HepG2 (cell line): ENCODE measurements around the gene AMZ1. TPM values are rescaled to one million over a fixed set of nuclear protein-coding genes. Genes with fewer than 3 reads are reported as not detected.

Experiments used
- ATAC-seq: fragments of 200-7000 bp; cut with Tn5 transposase; 3 replicates; pipeline ENCODE4 v1.9.1; 2020; ENCODE audit warnings: mild to moderate bottlenecking, moderate library complexity
- BruUV-seq: library from RNA; stranded (reverse); fragments of 400-500 nt; replicated peaks from 2 replicates; lab custom pipeline; 2021; lab: Mats Ljungman, UMichigan
- CTCF ChIA-PET: fragments of 300-600 bp; formaldehyde crosslinking; extraction: SDS; loops from one replicate; lab custom pipeline; 2021; ENCODE audit warnings: low total read pairs, inconsistent platforms, low intra/inter-chr PET ratio; lab: Yijun Ruan, JAX
- POLR2A ChIA-PET: fragments of 350-600 bp; sonication (Branson Sonifier 250); formaldehyde crosslinking; loops from one replicate; lab custom pipeline; 2020; ENCODE audit warnings: antibody characterized with exemption, inconsistent platforms; lab: Yijun Ruan, JAX
- DNase-seq: peaks from one replicate; pipeline ENCODE4 v3.0.0-alpha.2; 2015; ENCODE audit warnings: low spot score
- FAIRE-seq: peaks from 3 replicates; lab custom pipeline; 2011; peaks lifted over from hg19 to GRCh38; lab: Jason Lieb, UNC
- H2AFZ ChIP-seq: one replicate; pipeline ENCODE4 v1.6.1; 2011; ENCODE audit warnings: low read length, inconsistent platforms
- H3K27ac ChIP-seq: fragments of 300-600 bp; 3 replicates; pipeline ENCODE4 v1.8.0; 2011; ENCODE audit warnings: mixed run types, mild to moderate bottlenecking, mixed read lengths, low read length, inconsistent platforms; ENCODE audit not compliant: insufficient read depth; ENCODE audit errors: extremely low read length
- H3K27me3 ChIP-seq, 2 experiments: fragments of 200-600 bp in 1 of 2; 2 replicates in 1 of 2; 3 replicates in 1 of 2; pipeline versions ENCODE4 v1.6.0 to v1.8.0; 2011; ENCODE audit warnings: low read length in 2 of 2, mild to moderate bottlenecking in 2 of 2, moderate library complexity in 2 of 2, inconsistent platforms in 1 of 2; ENCODE audit not compliant: insufficient read depth in 2 of 2, control insufficient read depth in 1 of 2
- H3K36me3 ChIP-seq, 2 experiments: fragments of 200-600 bp in 1 of 2; replicated peaks in 1 of 2; 2 replicates in 1 of 2; 3 replicates in 1 of 2; pipeline versions ENCODE4 v1.5.1 to v1.8.0; 2011; ENCODE audit warnings: low read length in 2 of 2, inconsistent platforms in 1 of 2; ENCODE audit not compliant: insufficient read depth in 2 of 2, control insufficient read depth in 1 of 2
- H3K4me1 ChIP-seq: 2 replicates; pipeline ENCODE4 v1.5.1; 2012; ENCODE audit warnings: low read length, inconsistent platforms; ENCODE audit not compliant: insufficient read depth
- H3K4me2 ChIP-seq: 2 replicates; pipeline ENCODE4 v1.6.0; 2011; ENCODE audit warnings: low read depth, low read length, inconsistent platforms
- H3K4me3 ChIP-seq, 3 experiments: fragments of 200-600 bp in 1 of 3; sonication (generic), shearing (Covaris generic) in 1 of 3; replicated peaks in 1 of 3; 2 replicates each; pipeline ENCODE4 v1.5.1; 2011 to 2016; ENCODE audit warnings: low read length in 3 of 3, inconsistent platforms in 2 of 3, low read depth in 2 of 3, mild to moderate bottlenecking in 2 of 3, control low read depth in 1 of 3, mixed read lengths in 1 of 3; ENCODE audit not compliant: insufficient read depth in 1 of 3
- H3K79me2 ChIP-seq: one replicate; pipeline ENCODE4 v1.6.1; 2011; ENCODE audit warnings: low read length, inconsistent platforms; ENCODE audit not compliant: insufficient read depth
- H3K9ac ChIP-seq: 2 replicates; pipeline ENCODE4 v1.6.0; 2011; ENCODE audit warnings: mild to moderate bottlenecking, low read depth, low read length, inconsistent platforms; ENCODE audit not compliant: insufficient read depth
- H3K9me3 ChIP-seq: 2 replicates; pipeline ENCODE4 v1.5.1; 2012; ENCODE audit warnings: mild to moderate bottlenecking, low read length
- H4K20me1 ChIP-seq: 2 replicates; pipeline ENCODE4 v1.6.0; 2011; ENCODE audit warnings: inconsistent platforms, mild to moderate bottlenecking, low read length, moderate library complexity; ENCODE audit not compliant: insufficient read depth
- ARNT ChIP-seq: fragments of 450-650 bp; IDR thresholded peaks from 2 replicates; pipeline ENCODE4 v1.6.1; 2017
- FOXP1 ChIP-seq, 2 experiments: fragments of 450-650 bp in 1 of 2; IDR thresholded peaks; 2 replicates each; pipeline ENCODE4 v1.6.1; 2017 to 2018; ENCODE audit warnings: antibody characterized with exemption in 1 of 2
- HOXA7 ChIP-seq: sonication (generic); formaldehyde crosslinking; IDR thresholded peaks from 2 replicates; pipeline ENCODE4 v1.8.1; 2022; ENCODE audit warnings: mild to moderate bottlenecking, missing genetic modification reagents, moderate library complexity
- NCOR1 ChIP-seq: fragments of 200-600 bp; sonication (generic); IDR thresholded peaks from 2 replicates; pipeline ENCODE4 v1.7.0; 2017; ENCODE audit warnings: antibody characterized with exemption, low read length, borderline replicate concordance
- PAWR ChIP-seq: sonication (generic); formaldehyde crosslinking; IDR thresholded peaks from 2 replicates; pipeline ENCODE4 v1.4.0; 2020; ENCODE audit warnings: missing genetic modification reagents, mild to moderate bottlenecking, borderline replicate concordance
- PCBP2 ChIP-seq: fragments of 200-400 bp; formaldehyde crosslinking; optimal IDR thresholded peaks from 2 replicates; pipeline ENCODE3; 2018; ENCODE audit warnings: low read length, low read depth; ENCODE audit not compliant: poor library complexity, severe bottlenecking
- PHB2 ChIP-seq: fragments of 450-650 bp; IDR thresholded peaks from 2 replicates; pipeline ENCODE4 v1.6.1; 2018; ENCODE audit not compliant: partially characterized antibody
- PRMT3 ChIP-seq: sonication (generic); formaldehyde crosslinking; IDR thresholded peaks from 2 replicates; pipeline ENCODE4 v1.8.1; 2022; ENCODE audit warnings: low read depth, mild to moderate bottlenecking, moderate library complexity, missing genetic modification reagents, borderline replicate concordance
- SOX13 ChIP-seq, 3 experiments: fragments of 450-650 bp in 1 of 3; sonication (generic) in 1 of 3; formaldehyde crosslinking in 1 of 3; IDR thresholded peaks in 2 of 3; conservative IDR thresholded peaks in 1 of 3; 2 replicates each; pipeline versions ENCODE4 v1.5.0 to v1.6.1; 2016 to 2020; ENCODE audit warnings: antibody characterized with exemption in 1 of 3, mild to moderate bottlenecking in 1 of 3, missing compliant biosample characterization in 1 of 3, missing genetic modification reagents in 1 of 3, moderate library complexity in 1 of 3
- TGIF2 ChIP-seq: IDR thresholded peaks from 2 replicates; pipeline ENCODE4 v1.6.1; 2016; ENCODE audit warnings: control low read depth, missing compliant biosample characterization
- ZFP62 ChIP-seq: sonication (generic); formaldehyde crosslinking; IDR thresholded peaks from 2 replicates; pipeline ENCODE4 v1.4.0; 2020; ENCODE audit warnings: missing genetic modification reagents
- ZNF180 ChIP-seq: sonication (generic); formaldehyde crosslinking; IDR thresholded peaks from 2 replicates; pipeline ENCODE4 v1.4.0; 2020; ENCODE audit warnings: low read depth, missing genetic modification reagents, borderline replicate concordance
- ZNF274 ChIP-seq: sonication (generic); formaldehyde crosslinking; IDR thresholded peaks from 2 replicates; pipeline ENCODE4 v1.5.1; 2020; ENCODE audit warnings: mild to moderate bottlenecking, missing genetic modification reagents
- ZNF547 ChIP-seq: sonication (generic); formaldehyde crosslinking; IDR thresholded peaks from 2 replicates; pipeline ENCODE4 v1.5.1; 2020; ENCODE audit warnings: mild to moderate bottlenecking, missing genetic modification reagents
- ZNF567 ChIP-seq: sonication (generic); formaldehyde crosslinking; IDR thresholded peaks from 2 replicates; pipeline ENCODE4 v1.8.1; 2023; ENCODE audit warnings: mild to moderate bottlenecking, missing genetic modification reagents, borderline replicate concordance
- ZNF766 ChIP-seq: sonication (generic); formaldehyde crosslinking; IDR thresholded peaks from 2 replicates; pipeline ENCODE4 v1.5.0; 2020; ENCODE audit warnings: missing genetic modification reagents, borderline replicate concordance
- WGBS: methylation state at CpG from one replicate; pipeline ENCODE4 v1.1.6; 2017; ENCODE audit warnings: low lambda C conversion rate; 5-methylcytosine and 5-hydroxymethylcytosine counted together
- in situ Hi-C: cut with HindIII; loops from 2 replicates; pipeline ENCODE4 v1.10.0; 2017; ENCODE audit warnings: low pct_unique_long_range_greater_than_20kb; ENCODE audit not compliant: extremely low pct_ligation_motif_present
- intact Hi-C: fragments of 100-400 bp; cut with micrococcal nuclease; formaldehyde crosslinking; loops from one replicate; pipeline ENCODE4 v1.10.0; 2022; ENCODE audit not compliant: unreplicated experiment
- polyA plus RNA-seq, 8 experiments: library from polyadenylated mRNA; depleted of rRNA in 3 of 8; stranded (reverse) in 7 of 8; unstranded in 1 of 8; fragments of >200 nt; fragmentation: Illumina TruSeq in 4 of 8; extraction: Trizol in 4 of 8; gene quantifications; 2 replicates each; pipeline versions ENCODE4 v1.2.1 to v1.2.3, GENCODE V29; 2011 to 2016; ENCODE audit warnings: low read depth in 4 of 8, missing spikeins in 1 of 8, mixed read lengths in 1 of 8; ENCODE audit not compliant: insufficient read depth in 1 of 8
- total RNA-seq, 5 experiments: library from RNA; depleted of rRNA; stranded (reverse); fragments of >200 nt; fragmentation: Illumina TruSeq; extraction: Trizol; gene quantifications; 2 replicates each; pipeline ENCODE4 v1.2.3, GENCODE V29; 2016; ENCODE audit warnings: low read depth in 1 of 5

Gene AMZ1
- total and polyA plus RNA-seq, 2 of the 13 experiments (the other 11 are each of a cell fraction or from before 2014, with no cell fraction given): 0.03 TPM; not detected in 1

GRCh38 chr7:2724453-2725177, 36.6 kb downstream of the AMZ1 start:
- Histone ChIP-seq H3K36me3 (peaks cover 10 to 33% of the 10 kb centered on the region in 2 experiments; a peak in 4 of 5 replicates), H3K27ac (no peak overlapping the region), H4K20me1 (no peaks in the 10 kb centered on the region), H3K9me3 (no peaks in the 10 kb centered on the region), H3K79me2 (no peaks in the 10 kb centered on the region), H3K27me3 (no peaks in the 10 kb centered on the region), H3K4me2 (no peak overlapping the region), H3K4me3 (no peak overlapping the region), H3K9ac (no peak overlapping the region), H3K4me1 (no peaks in the 10 kb centered on the region), H2AFZ (no peak overlapping the region)
- BruUV-seq: no TSS peak
- FAIRE-seq (no peak), ATAC-seq (no peak), DNase-seq (no peak)
- intact Hi-C loops: no loop called here
- in situ Hi-C loops: no loop called here
- ChIA-PET CTCF (no interaction called here), POLR2A (no interaction called here)
- 95% methylated on average over 31 of the region's 31 CpGs for WGBS
- TF ChIP-seq ZNF567 (CRISPR knock-in tag) (no peak), PAWR (CRISPR knock-in tag) (no peak), TGIF2 (CRISPR knock-in tag) (no peak), ARNT (no peak), ZNF766 (CRISPR knock-in tag) (no peak), PRMT3 (CRISPR knock-in tag) (no peak), ZFP62 (CRISPR knock-in tag) (no peak), NCOR1 (no peak), PCBP2 (no peak), SOX13 (IDR thresholded peaks at IDR 0.05) (no peak), SOX13 (CRISPR knock-in tag; conservative IDR thresholded peaks at IDR 0.05 in 1 of 2, IDR thresholded peaks at IDR 0.05 in 1 of 2) (no peak), ZNF547 (CRISPR knock-in tag) (no peak), PHB2 (no peak), ZNF180 (CRISPR knock-in tag) (no peak), FOXP1 (IDR thresholded peaks at IDR 0.05) (no peak), FOXP1 (CRISPR knock-in tag; IDR thresholded peaks at IDR 0.05) (no peak), HOXA7 (CRISPR knock-in tag) (no peak), ZNF274 (CRISPR knock-in tag) (no peak)
